ACHN (cell line): ENCODE results near the gene NFX1.
"Not testable (repeated sequence)": the region's sequence is repeated elsewhere in the genome, so short reads cannot be mapped to it uniquely, and the experiment has no call there.

Experiments
- DNase-seq: peaks from one replicate; pipeline ENCODE4 v3.0.0-alpha.2; 2015
- in situ Hi-C: cut with HindIII; loops from 2 replicates; pipeline ENCODE4 v1.10.0; 2017; ENCODE audit warnings: low sequenced_read_pairs, low pct_ligation_motif_present, low pct_unique_long_range_greater_than_20kb

NFX1 gene

DNA sequence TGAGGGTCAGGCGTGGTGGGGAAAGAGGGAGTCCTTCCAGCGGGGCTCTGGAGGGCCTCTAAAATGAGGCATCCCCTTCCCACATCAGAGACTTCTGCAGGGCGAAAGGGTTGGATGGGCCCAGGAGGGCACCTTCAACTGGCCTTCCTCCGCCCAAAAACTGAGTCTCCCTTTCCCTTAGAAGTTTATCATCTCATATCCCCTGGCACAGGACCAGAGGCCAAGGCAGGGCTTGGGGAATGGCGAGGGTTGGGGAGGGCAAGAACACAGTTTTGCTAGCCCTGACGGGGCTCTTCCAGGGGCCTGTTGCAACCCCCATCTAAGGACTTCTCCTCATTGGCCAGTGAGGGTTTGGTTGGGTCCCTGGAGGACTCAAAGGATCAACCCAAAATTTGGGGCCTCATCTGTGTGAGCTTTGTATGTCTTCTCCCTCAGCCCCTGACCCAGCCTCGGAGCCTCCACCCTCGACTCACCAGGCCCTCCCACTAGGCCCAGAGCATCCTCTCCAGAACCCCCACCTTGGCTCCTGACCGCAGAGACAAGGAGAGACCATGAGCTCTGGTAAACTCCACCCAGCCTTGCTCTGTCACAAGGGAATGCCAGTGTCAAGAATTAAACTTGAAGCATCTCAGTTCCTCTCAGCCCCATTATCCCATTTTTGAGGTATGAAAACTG lies 87.9 kb downstream of the NFX1 start:
- in situ Hi-C loops: no loop called here
- no peak for DNase-seq

DNA sequence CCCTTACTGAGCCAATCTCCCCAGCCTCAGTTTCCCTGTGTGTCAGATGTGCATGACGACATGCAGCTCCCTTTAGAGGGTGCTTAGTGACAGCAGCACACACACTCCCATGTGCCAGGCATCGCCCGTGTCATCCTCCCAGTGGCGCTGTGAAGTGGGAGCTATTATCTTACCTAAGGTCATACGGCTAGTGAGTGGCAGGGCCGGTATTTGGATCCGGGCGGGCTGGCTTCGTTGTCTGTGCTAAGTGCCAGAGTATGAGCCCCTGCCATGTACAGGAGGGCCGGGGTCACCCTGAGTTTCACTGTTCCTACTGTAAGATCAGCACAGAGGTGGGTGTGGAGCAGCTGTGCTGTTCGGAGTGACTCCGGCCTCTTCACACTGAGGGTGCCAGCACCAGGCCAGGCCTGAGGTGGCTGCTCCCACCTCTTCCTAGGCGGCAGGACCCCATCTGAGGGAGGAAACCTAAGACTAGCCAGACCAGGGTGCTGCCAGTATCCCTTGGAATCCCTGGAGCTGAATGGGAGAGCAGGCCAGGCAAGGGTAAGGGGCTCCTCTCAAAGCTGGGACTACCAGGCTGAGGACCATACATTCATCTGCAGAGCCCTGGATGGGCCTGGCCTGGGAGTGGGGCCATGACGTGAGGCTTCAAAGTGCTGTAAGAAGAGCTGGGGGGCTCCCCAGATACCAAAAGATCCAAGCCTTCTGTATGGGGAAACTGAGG lies 89.5 kb downstream of the NFX1 start:
- in situ Hi-C loops: no loop called here

DNA sequence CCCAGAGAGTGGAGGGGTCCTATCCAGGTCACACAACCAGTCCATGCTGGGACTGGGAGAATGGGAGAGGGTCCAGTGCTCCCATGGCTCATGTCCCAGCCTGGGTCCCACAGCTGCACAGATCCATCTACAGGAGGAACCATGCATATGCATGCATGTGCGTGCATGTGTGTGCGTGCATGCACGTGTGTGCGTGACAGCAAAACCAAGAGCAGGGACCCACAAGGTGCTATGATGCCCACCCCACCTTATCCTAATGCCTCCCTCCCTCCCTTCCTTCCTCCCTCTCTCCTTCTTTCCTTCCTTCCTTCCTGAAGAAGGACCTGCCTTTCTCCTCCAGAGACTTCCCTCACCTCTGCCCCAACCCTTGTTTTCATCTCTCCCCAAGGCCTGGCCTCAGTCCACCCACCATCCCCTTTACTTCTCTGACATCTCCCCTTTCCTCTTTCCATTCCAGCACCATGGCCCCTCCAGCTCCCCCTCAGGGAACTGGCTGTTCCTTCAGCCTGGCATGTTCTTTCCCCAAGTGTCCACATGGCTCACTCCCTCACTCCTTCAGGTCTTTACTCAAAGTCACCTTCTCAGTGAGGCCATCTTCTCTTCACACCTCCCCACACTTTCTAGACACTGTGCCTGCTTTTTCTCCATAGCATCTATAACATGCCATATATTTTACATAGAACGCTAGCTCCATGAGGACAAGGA lies 90.2 kb downstream of the NFX1 start:
- DNase-seq: no peak

More for the DNA sequence above, 89.5 kb downstream of the NFX1 start:
- no peak for DNase-seq

DNA sequence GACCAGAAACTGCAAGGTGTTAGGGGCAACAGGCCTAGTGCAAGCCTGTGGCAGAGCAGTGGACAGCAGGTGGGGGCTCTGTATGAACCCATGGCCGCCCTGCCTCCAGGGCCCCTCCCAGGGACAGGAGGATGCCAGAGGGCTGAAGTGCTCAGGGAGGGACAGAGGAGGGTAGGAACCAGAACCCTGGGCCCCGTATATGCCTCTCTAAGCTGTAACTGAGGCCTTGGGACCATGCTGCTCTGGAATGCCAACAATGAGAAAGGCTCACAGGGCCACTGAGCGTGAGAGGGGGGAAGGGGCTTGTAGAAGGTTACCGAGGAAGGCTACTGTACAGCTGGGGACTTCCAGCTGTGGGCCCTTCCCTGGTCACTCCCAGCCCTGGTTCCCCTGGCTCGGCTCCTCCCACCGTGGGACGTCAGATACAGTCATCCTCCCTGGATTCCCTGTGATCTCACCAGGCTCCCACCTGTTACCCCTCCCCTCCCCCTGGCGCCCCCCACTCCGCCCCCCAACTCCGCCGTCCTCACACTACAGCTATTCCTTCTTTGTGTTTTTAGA lies 91.0 kb downstream of the NFX1 start:
- in situ Hi-C loops: no loop called here

More for the DNA sequence above, 90.2 kb downstream of the NFX1 start:
- in situ Hi-C loops: no loop called here

DNA sequence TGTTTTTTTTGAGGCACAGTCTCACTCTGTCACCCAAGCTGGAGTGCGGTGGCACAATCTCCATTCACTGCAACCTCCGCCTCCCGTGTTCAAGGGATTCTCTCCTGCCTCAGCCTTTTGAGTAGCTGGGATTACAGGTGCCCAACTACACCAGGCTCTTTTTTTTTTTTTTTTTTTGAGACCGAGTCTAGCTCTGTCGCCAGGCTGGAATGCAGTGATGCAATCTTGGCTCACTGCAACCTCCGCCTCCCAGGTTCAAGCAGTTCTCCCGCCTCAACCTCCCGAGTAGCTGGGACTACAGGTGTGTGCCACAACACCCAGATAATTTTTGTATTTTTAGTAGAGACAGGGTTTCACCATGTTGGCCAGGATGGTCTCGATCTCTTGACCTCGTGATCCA lies 92.1 kb downstream of the NFX1 start:
- in situ Hi-C loops, DNase-seq: not testable (repeated sequence)

More for the DNA sequence above, 91.0 kb downstream of the NFX1 start:
- DNase-seq: no peak

DNA sequence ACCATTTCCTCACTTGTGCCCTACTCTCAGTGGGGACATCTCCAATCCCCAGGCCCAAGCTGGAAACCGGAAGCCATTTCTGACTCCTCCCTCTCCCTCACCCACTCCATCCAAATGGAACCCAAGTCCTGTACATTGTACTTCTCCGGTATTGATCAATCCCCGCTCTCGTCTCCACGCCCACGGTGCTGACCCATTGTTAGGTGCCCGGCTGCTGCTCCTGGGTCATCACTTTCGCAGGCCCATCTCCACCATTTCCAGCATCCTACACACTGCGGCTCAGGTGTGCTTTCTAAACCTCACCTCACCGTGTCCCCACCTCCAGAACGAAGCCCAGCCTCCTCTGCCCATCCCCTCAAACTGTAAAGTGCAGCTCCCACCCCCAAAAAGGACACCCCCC lies 93.1 kb downstream of the NFX1 start:
- DNase-seq, in situ Hi-C loops: not testable (repeated sequence)

DNA sequence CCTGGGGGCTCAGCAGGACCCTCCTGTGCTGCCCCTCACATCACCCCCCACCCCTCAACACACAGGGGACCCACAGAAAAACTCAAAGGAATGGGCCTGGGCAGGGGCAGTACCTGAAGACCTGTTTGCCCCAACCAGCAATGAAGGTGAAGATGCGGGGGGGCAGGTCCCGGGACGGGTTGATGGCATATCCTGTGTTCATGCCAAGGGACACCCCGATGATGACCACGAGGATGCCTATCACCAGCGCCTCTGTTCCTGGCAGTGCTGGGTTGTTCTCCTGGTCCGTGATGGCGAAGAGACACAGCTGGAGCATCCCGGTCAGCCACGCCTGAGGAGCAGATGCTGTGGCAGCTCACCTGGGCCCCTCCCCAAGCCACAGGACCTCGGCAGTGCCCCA lies 95.2 kb downstream of the NFX1 start:
- in situ Hi-C loops, DNase-seq: not testable (repeated sequence)

DNA sequence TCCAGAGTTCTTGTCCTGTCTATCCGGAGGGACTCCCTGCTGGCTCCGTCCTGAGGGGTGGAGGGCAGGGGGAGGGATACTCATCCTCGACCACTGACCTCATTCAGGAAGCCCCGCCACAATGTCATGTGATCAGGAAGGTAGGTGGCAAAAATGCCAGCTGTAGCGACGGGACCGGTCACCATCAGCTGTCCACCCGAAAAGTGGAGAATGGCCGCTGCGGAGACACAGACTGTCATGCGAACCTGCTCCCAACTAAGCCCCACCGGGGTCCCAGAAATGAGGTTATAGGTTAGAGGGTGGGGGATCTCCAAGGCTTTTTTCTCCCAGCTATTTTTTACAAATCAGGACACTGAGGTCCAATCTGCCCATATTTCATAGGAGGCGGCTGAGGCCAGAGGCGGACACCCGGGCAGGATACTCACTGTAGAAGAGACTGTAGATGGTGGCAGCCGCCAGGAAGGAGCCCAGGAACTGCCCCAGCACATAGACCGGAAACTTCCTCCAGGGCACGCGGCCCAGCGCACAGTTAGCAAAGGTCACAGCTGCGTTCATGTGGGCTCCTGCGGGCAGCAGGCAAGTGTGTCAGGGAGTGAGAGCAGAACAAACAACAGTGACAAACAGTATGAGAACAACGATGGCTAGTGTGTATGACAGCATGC lies 95.8 kb downstream of the NFX1 start:
- DNase-seq, in situ Hi-C loops: not testable (repeated sequence)

DNA sequence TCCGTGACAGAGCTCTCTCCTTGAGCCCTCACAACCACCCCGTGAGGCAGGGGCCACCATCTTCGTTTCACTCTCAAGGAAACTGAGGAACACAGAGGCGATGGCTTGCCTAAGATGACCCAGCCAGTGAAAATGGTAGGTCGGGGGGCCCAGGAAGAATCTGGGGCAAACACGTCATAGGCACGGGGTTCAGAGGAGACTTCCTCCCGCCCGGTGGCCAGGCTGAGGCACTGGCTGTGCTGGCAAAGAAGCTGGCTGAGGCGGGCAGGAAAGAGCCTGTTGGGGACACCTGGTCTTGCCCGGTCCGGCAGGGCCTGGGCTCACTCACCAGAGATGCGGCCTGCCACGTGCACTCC lies 96.3 kb downstream of the NFX1 start:
- in situ Hi-C loops: not testable (repeated sequence)

DNA sequence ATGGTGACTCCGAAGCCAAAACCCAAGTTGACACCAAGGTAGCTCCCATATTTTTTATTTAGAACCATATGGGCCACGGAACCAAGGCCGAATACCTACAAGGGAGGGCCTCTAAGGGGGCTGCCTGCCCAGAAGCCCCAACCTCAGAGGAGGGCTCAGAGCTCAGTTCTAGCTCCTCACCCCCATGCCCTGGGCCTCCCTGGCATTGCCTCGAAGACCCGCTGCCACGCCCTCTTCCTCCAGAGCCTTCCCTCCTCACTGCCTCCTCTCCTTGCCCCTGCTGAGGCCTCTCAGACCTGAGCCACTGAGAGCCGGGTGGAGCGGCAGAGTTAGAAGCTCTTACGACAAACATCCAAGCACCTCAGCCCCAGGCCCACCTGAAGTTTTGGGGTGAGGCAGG lies 96.7 kb downstream of the NFX1 start:
- DNase-seq, in situ Hi-C loops: not testable (repeated sequence)

More for the DNA sequence above, 96.3 kb downstream of the NFX1 start:
- DNase-seq: not testable (repeated sequence)

DNA sequence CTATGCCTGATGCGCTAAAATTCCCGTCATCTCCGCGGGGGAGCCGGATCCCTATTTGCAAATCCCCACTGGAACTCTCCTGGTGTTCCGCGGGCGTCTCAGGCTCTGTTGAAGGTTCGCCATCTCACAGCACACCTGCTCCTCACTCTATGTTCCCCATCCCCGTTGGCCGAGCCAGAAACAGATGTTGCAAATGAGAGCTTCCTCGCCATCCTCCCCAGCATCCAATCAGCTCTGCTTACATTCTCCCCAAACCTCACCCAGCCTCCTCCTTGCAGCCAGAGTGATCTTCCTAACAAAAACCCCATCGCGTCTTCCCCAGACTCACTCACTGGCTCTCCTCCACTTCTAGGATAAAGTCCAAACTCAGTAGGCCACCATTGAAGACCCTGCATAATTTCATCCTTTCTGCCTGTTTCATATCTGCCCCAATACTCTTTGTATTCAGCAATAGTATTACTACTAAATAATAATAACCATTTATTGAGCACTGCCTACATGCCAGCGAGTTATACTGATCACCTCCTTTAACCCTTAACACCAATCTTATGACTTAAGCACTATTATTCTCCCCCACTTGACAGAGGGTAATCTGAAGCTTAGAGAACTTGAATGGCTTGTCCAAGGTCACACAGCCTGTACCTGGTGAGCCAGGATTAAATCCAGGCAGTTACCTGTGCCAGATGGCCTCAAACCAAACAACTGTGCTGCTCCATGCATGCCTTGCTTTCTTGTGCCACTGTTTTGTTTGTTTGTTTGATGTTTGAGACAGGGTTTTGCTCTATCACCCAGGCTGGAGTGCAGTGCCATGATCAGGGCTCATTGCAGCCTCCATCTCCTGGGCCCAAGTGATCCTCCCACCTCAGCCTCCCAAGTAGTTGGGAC lies 98.0 kb downstream of the NFX1 start:
- in situ Hi-C loops: no loop called here
- DNase-seq: no peak

DNA sequence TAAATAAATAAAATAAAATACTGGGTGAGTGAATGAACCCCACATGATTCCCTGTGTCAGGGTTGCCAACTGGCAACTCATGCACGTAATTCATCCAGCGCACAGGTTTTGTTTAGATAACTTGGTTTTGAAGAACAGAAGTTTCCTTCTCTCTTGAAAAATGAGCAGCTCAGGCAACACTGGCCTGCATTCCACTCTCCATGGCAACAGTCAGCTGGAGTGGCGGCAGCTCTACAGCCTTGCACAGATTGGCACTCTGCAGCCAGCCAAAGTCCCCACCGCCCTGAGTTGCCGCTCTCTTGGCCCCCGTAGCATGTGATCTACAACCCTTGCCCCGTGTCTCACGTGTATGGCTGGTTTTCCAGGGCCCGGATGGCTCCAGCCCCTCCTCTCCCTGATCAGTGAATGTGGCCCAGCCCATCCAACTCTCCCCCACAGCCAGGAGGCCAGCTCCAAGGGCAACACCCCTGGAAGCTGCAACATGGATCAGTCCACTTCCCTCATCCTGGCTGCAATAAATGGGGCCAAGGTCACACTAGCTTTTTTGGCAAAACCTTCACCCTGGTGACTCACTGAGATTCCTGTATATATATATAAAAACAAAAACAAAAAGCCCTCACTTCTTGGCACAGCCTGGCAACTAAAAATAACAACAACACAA lies 100.9 kb downstream of the NFX1 start:
- in situ Hi-C loops: not testable (repeated sequence)

DNA sequence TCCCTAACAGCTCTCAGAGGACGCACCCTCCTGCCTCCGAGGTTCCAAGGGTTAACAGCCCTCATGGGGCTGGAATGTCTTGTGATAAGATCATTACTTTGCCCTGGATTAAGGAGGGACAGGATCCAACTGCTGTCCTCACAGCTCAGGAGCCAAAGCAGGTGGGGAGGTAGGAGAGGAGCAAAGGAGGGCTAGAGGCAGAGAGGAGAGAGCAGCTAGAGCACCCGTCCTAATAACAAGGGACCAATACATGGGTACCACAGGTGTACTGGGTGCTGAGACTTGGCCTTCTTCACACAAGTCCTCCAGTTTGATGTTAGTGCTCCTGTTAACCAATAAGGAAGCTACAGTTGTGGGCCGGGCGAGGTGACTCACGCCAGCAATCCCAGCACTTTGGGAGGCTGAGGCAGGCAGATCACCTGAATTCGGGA lies 102.3 kb downstream of the NFX1 start:
- DNase-seq, in situ Hi-C loops: not testable (repeated sequence)

More for the DNA sequence above, 100.9 kb downstream of the NFX1 start:
- DNase-seq: peak; percentile 75

DNA sequence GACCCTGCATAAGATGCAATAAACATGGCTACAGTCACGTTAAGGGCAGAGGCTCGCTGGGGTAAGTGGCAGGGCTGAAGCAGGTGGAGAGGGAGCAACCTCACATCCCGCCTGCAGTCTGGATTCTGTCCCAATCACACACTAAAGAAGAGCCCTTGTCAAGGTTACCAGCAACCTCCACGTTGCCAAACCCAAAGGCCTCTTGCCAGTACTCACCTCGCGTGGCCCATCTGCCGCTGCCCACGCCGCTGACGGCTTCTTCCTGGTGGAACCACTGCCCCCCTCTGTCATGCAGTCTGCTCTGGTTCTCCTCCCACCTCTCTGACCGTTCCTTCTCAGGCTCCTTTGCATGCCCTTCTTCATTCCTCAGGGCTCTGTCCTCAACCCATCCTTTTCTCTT lies 103.3 kb downstream of the NFX1 start:
- DNase-seq: no peak
- in situ Hi-C loops: no loop called here

DNA sequence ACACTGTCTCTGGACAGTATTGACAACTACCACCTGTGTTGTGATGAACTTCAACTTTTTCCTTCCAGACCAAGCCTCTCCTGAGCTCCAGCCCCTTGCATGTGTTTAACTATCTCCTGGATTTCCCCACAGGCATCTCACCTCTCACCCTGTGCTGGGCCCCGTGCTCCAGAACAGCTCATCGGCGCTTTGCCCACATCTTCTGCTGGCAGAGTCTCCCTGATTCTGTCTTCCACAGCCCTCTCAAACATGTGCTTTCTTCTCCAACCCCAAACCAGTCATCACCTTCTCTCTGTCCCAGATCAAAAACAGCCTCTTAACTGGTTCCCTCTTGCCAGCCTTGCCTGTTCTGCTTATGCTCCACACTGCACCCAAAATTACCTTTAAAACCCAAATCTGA lies 103.7 kb downstream of the NFX1 start:
- in situ Hi-C loops, DNase-seq: not testable (repeated sequence)

DNA sequence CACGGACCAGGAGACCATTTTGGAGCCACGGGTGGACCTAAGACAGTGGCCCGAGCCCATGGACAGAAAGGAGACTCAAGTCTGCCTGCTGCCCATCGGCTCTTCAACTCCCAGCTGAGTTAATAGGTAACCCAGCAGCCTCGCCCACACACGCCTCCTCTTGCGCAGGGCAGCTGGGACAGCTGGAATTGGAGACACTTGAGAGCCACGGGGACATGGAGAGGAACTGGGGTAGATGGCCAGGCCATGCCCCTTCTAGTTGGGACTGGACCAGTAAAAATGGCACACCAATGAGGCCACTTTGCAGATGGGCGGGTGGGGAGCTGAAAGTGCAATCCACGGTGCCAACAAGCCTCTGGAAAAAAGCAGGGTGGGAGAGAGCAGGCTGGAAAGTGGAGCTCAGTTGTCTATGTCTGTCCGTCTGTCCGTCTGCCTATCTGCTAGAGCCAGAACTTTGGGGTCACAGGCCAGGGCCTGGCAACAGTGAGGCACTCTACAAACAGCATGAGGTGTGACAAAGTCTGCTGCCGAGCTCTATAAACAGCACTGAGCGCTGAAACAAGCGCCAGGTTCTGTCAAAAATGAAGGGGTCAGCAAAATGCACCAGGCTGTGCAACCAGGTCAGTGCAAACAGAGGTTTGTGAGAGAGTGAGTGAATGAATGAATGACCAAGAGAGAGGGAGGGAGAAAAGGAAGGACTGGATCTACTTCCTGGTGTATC lies 105.0 kb downstream of the NFX1 start:
- DNase-seq, in situ Hi-C loops: not testable (repeated sequence)

DNA sequence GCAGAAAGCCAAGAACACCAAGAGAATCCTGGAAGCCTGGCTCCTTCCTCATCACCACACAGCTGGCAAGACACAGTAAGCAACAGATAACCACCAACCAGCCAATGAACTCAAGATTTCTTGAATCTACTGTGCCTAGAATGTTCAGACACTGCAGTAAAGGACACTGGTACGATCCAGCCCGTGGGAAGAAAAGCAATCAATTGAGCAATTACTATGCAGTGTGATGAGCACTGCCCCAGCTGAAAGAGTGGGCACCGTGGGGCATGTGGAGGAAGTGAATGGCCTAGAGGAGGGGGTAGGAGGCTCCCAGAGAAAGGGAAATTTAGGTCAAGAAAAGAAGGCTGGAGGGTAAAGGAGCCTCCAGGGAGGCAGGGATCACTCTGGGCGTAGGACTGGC lies 107.5 kb downstream of the NFX1 start:
- in situ Hi-C loops: not testable (repeated sequence)

More for the DNA sequence above, 107.5 kb downstream of the NFX1 start:
- DNase-seq: not testable (repeated sequence)
